ENCODE data around the gene CDV3. TPM values are rescaled to one million over a fixed set of nuclear protein-coding genes. Genes with fewer than 3 reads are reported as not detected.

CDV3 gene
- total RNA-seq, 1 experiment from 2014 or later, result 71.3 TPM

DNA sequence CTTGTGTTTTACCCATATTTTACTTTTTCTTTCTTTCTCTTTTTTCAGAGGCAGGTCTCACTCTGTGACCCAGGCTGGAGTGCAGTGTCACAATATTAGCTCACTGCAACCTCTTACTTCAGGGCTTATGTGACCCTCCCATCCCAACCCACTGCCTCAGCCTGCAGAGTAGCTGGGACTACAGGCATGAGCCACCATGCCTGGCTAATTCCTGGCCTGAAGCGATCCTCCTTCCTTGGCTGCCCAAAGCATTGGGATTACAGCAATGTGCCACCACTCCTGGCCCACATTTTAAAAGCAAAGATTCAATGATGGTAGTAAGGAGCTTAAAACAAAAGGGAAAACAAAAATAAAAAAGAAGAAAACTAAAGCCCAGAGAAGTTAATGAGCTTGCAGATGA lies 11.1 kb upstream of the CDV3 start:
- in situ Hi-C loops (cut with HindIII; ENCODE audit: low pct_unique_long_range_greater_than_20kb, low sequenced_read_pairs), result no loop called here
- no peak for DNase-seq (ENCODE audit: low read depth)

DNA sequence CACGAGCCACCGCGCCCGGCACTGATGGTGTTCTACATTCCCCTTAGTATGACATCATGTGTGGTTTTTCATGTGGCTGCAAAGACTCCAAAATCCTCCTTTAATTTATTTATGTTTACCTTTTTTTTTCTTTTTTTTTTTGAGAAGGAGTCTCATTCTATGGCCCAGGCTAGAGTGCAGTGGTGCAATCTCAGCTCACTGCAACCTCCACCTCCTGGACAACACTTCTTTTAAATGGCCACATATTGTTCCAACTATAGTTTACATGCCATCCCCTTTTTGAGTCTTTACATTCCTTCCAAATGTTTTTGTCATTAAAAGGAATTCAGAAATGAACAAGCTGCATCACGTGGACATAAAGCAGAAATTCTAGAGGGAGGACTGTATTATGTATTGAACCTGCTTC lies 10.3 kb upstream of the CDV3 start:
- no peak for DNase-seq (ENCODE audit: low read depth)
- in situ Hi-C loops (cut with HindIII; ENCODE audit: low pct_unique_long_range_greater_than_20kb, low sequenced_read_pairs), result no loop called here

GRCh38 chr3:133563816-133564215 lies 9.7 kb upstream of the CDV3 start:
- in situ Hi-C loops (cut with HindIII; ENCODE audit: low pct_unique_long_range_greater_than_20kb, low sequenced_read_pairs), result no loop called here

DNA sequence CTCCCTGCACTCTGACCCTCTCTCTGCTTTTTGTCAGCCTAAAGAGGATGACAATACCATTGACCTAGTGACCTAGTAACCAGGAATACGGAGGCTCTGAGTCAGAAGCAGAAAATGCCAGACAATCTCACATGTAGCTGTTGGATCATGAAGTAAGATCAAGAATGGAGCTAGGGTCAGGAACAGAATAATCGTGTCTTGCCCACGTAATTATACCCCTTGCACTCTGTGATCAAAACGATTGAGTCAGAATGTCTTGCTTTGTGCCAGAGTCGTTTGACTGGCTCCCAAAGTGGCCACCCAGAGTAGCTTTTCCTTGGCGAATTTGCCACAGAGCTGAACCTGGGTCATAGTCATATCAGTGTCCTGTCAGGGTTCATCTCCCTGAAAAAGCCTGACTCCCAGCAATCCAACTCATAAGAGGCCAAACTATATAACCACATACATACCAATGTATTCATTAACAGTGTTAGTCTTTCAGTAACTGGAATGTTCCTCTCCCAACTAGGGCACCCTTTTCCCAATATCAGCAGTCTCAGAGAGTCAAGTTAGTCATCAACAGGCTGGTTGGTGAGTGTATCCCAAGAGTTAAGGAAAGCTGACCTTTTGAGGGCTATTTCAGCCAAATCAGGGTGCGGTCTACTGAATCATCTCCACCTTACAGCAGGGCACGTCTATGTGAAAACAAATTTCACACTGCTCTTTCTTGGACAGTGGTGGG lies 5.0 kb upstream of the CDV3 start:
- peak; percentile 93 for DNase-seq (ENCODE audit: low read depth)
- in situ Hi-C loops (cut with HindIII; ENCODE audit: low pct_unique_long_range_greater_than_20kb, low sequenced_read_pairs), result no loop called here

More at GRCh38 chr3:133563816-133564215, 9.7 kb upstream of the CDV3 start:
- DNase-seq (ENCODE audit: low read depth), result no peak

- DNase-seq (ENCODE audit: low read depth), result peak; percentile 79
- in situ Hi-C loops (cut with HindIII; ENCODE audit: low pct_unique_long_range_greater_than_20kb, low sequenced_read_pairs), result no loop called here
Observed at GRCh38 chr3:133570139-133570936, 3.1 kb upstream of the CDV3 start.

GRCh38 chr3:133570937-133571320 lies 2.6 kb upstream of the CDV3 start:
- in situ Hi-C loops (cut with HindIII; ENCODE audit: low pct_unique_long_range_greater_than_20kb, low sequenced_read_pairs), result no loop called here
- DNase-seq (ENCODE audit: low read depth), result peak; percentile 75

DNA sequence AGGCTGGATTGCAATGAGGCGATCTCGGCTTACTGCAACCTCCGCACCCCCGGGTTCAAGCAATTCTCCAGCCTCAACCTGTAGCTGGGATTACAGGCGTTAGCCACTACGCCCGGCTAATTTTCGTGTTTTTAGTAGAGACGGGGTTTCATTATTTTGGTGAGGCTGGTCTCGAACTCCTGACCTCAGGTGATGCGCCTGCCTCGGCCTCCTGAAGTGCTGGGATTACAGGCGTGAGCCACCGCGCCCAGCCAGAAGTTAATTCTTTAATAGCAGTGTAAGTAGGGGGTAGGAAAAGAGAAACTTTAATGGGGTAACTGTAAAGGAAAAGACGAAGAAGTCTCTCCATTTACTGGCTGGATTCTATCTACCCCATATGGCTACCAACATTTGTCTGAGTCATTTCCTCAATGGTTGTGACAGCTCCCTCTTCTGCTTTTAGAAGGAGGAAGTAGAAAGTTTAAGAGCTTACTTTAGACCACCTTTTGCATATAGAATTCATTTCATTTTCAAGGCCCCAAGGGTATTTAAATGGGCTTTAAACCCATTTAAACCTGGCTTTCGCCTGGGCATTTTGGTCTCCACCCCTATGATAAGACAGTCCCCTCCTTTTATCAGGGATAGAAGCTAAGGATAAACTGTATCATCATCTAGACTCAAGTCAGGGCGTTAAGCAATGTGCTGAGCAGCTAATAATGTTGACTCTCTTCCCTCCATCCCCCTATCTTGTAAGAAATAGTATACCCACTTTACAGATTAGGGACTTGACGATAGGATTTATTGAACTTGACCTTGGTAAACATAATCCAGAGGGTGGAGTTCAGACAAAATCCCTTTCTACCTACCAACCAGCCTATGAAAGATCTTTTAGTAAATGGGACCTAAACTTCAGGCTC lies 1.1 kb upstream of the CDV3 start:
- in situ Hi-C loops (cut with HindIII; ENCODE audit: low pct_unique_long_range_greater_than_20kb, low sequenced_read_pairs), result no loop called here

GRCh38 chr3:133573054-133573628 lies 345 bp upstream of the CDV3 start:
- DNase-seq (ENCODE audit: low read depth), result peak; percentile 100
- in situ Hi-C loops (cut with HindIII; ENCODE audit: low pct_unique_long_range_greater_than_20kb, low sequenced_read_pairs), result no loop called here

More for the DNA sequence above, 1.1 kb upstream of the CDV3 start:
- DNase-seq (ENCODE audit: low read depth), result no peak

GRCh38 chr3:133574260-133574881 lies 885 bp downstream of the CDV3 start:
- in situ Hi-C loops (cut with HindIII; ENCODE audit: low pct_unique_long_range_greater_than_20kb, low sequenced_read_pairs), result no loop called here
- peak; percentile 69 for DNase-seq (ENCODE audit: low read depth)

GRCh38 chr3:133575086-133575485 lies 1.6 kb downstream of the CDV3 start:
- in situ Hi-C loops (cut with HindIII; ENCODE audit: low pct_unique_long_range_greater_than_20kb, low sequenced_read_pairs), result no loop called here

GRCh38 chr3:133576169-133576568 lies 2.7 kb downstream of the CDV3 start:
- DNase-seq (ENCODE audit: low read depth), result no peak
- in situ Hi-C loops (cut with HindIII; ENCODE audit: low pct_unique_long_range_greater_than_20kb, low sequenced_read_pairs), result no loop called here

More at GRCh38 chr3:133575086-133575485, 1.6 kb downstream of the CDV3 start:
- DNase-seq (ENCODE audit: low read depth), result no peak

GRCh38 chr3:133578548-133579191 lies 5.2 kb downstream of the CDV3 start:
- peak; percentile 53 for DNase-seq (ENCODE audit: low read depth)
- in situ Hi-C loops (cut with HindIII; ENCODE audit: low pct_unique_long_range_greater_than_20kb, low sequenced_read_pairs), result no loop called here

DNA sequence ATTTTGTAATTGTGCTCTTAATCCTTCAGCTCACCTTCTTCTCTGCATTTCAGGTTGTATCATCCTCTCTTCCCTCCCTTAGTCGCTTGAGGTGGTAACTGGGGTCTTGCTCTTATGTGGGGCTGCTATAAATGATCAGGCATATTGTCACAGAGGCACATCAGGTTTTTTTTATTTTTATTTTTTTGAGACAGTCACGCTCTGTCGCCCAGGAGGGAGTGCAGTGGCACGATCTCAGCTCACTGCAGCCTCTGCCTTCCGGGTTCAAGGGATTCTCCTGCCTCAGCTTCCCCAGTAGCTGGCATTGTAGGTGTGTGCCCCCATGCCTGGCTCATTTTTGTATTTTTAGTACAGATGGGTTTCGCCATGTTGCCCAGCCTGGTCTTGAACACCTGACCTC lies 9.9 kb downstream of the CDV3 start:
- in situ Hi-C loops (cut with HindIII; ENCODE audit: low pct_unique_long_range_greater_than_20kb, low sequenced_read_pairs), result no loop called here

GRCh38 chr3:133588035-133588434 lies 14.5 kb downstream of the CDV3 start:
- in situ Hi-C loops (cut with HindIII; ENCODE audit: low pct_unique_long_range_greater_than_20kb, low sequenced_read_pairs), result no loop called here
- no peak for DNase-seq (ENCODE audit: low read depth)

More for the DNA sequence above, 9.9 kb downstream of the CDV3 start:
- DNase-seq (ENCODE audit: low read depth), result no peak

DNA sequence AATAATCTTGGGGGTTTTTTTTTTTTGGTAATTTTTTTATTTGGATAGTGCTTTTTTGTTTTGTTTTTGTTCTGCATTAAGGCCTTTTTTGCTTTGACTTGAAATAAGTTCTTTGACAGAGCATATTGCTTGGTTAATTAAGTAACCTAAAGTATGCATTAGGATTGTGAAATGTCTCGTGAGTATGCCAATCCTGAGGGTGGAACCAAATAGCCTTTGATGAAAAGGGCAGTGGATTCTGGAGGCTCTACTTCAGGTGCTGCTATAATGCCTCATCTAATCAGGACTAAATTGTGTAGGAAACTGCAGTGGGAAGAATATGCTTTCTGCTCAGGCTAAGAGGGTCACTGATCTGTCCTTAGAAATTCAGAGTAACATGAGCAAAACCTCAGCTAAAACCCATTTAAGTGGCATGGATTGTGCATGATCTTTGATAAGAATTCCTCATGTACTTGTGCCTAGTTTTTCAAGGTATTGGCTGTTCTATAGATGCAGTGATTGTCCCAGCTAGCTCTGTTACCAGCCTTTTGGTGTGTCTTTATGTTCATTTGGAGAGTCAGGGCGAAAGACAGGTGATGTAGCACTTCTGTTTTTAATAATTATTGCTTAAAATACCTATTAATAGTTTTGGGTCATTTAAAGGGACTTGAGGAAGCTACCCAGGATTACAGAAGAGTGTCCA lies 15.4 kb downstream of the CDV3 start:
- in situ Hi-C loops (cut with HindIII; ENCODE audit: low pct_unique_long_range_greater_than_20kb, low sequenced_read_pairs), result no loop called here

GRCh38 chr3:133589503-133589902 lies 16.0 kb downstream of the CDV3 start:
- no peak for DNase-seq (ENCODE audit: low read depth)
- in situ Hi-C loops (cut with HindIII; ENCODE audit: low pct_unique_long_range_greater_than_20kb, low sequenced_read_pairs), result no loop called here

More for the DNA sequence above, 15.4 kb downstream of the CDV3 start:
- no peak for DNase-seq (ENCODE audit: low read depth)

DNA sequence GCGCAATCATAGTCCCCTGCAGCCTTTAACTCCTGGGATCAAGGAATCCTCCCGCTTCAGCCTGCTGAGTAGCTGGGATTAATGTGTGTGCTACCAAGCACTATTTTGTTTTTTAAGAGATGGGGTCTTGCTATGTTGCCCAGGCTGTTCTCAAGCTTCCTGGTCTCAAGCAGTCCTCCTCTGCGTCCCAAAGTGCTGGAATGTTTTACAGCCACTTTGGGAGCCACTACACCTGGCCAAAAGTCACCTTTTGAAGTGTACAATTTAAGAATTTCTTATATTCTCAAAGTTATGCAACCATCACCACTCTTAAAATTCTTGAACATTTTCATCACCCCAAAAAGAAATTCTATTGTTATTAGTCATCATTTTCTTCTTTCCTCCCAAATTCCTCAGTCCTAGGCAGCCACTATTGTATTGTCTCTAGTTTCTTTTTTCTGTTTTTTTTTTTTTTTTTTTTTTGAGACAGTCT lies 17.8 kb downstream of the CDV3 start:
- DNase-seq (ENCODE audit: low read depth), result peak; percentile 35
- in situ Hi-C loops (cut with HindIII; ENCODE audit: low pct_unique_long_range_greater_than_20kb, low sequenced_read_pairs), result no loop called here

Measured in Caki2 (cell line).